Measurements from ENCODE around the gene PSME3IP1. TPM values are rescaled to one million over a fixed set of nuclear protein-coding genes. Genes with fewer than 3 reads are reported as not detected.
A peak's percentile ranks its signal among the peaks of the same experiment; 100 is the strongest.

Gene PSME3IP1
- total RNA-seq, 4 donors from 2014 or later: 64.7 to 96.3 (median 78.9) TPM

DNA sequence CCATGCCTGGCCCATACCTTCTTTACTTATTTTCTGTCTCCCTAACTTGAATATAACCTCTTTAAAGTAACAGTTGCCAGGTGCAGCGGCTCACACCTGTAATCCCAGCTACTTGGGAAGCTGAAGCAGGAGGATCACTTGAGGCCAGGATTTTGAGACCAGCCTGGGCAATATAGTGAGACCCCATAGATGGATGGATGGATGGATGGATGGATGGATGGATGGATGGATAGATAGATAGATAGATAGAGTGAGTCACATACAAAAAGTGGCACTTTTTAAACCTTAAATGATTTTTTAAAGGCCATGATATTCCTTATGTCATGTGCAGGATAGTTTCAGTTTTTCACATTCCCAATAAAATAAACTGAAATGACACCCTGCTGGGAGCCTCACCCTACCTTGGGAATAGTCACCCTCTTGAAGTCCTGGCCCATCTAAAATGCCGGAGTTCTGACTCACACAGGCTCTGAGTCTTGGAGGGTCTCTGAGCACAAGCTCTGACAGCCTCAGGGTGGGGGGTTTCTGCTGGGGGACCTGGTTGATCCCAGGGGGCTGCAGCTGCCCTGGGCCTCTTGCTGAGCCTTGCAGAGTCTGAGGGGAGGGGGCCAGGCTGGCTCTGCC is 67.3 kb downstream of the PSME3IP1 start:
- H3K4me3 ChIP-seq (replicated peaks in 1 of 3): no peak overlapping the region
- intact Hi-C loops (cut with DNase I): no loop called here
- no peak overlapping the region for H3K27ac ChIP-seq
- no peak for TF ChIP-seq POLR2A (IDR thresholded peaks at IDR 0.05)
- TF ChIP-seq, protein P1, sequence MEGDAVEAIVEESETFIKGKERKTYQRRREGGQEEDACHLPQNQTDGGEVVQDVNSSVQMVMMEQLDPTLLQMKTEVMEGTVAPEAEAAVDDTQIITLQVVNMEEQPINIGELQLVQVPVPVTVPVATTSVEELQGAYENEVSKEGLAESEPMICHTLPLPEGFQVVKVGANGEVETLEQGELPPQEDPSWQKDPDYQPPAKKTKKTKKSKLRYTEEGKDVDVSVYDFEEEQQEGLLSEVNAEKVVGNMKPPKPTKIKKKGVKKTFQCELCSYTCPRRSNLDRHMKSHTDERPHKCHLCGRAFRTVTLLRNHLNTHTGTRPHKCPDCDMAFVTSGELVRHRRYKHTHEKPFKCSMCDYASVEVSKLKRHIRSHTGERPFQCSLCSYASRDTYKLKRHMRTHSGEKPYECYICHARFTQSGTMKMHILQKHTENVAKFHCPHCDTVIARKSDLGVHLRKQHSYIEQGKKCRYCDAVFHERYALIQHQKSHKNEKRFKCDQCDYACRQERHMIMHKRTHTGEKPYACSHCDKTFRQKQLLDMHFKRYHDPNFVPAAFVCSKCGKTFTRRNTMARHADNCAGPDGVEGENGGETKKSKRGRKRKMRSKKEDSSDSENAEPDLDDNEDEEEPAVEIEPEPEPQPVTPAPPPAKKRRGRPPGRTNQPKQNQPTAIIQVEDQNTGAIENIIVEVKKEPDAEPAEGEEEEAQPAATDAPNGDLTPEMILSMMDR (IDR thresholded peaks at IDR 0.05): no peak
- H3K9me3 ChIP-seq: no peaks in the 10 kb centered on the region
- H3K36me3 ChIP-seq: peaks cover 0 to 21% of the 10 kb centered on the region in 2 donors
- H3K4me1 ChIP-seq: peaks cover 4 to 5% of the 10 kb centered on the region in 2 donors
- no peak for DNase-seq
- 100% methylated on average over 2 of the region's 2 CpGs for WGBS, 2 donors
- H3K27me3 ChIP-seq: no peaks in the 10 kb centered on the region

DNA sequence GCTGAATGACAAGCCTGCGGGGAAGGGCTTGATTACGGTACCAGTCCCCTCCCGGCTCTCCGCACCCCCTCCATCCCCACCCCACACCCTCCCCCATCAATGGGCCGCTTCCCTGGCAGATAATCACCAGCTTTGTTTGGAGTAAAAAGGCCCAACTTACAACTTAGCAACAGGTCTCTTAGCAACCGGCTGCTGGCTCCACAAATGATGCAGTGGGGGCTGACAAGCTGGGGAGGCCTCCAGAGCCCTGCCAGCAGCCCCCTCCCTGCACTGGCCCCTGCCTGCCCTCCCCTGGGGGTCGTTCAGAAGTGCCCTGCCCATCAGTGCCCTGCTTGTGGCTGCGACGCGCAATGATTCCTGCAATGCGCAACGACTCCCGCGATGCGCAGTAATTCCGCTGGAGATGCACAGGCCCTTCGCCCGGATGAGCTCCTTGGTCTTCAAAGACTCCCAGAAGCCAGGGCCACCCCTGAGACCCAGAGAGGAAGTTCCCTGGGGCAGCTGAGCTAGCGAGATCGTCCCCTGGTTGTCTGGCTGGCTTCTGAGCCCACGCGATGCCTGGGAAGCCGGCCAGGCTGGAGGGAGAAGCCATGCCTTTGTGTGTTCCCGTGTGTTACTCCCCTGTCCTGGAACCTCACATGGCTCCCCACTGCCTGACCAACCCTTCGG is 70.2 kb downstream of the PSME3IP1 start:
- Histone ChIP-seq H3K4me3 (replicated peaks in 1 of 3) (no peak overlapping the region), H3K27me3 (no peaks in the 10 kb centered on the region), H3K36me3 (peaks cover 0 to 12% of the 10 kb centered on the region in 2 donors), H3K27ac (peak overlapping the region in 1 of 3 donors; percentile 12), H3K4me1 (peaks cover 16 to 20% of the 10 kb centered on the region in 2 donors), H3K9me3 (no peaks in the 10 kb centered on the region)
- intact Hi-C loops (cut with DNase I): no loop called here
- TF ChIP-seq POLR2A (IDR thresholded peaks at IDR 0.05): no peak
- TF ChIP-seq, protein P1 (IDR thresholded peaks at IDR 0.05): no peak
- DNase-seq: peak; percentile 62 to 78
- WGBS, 2 donors: 40 to 69% methylated on average over 25 of the region's 25 CpGs

DNA sequence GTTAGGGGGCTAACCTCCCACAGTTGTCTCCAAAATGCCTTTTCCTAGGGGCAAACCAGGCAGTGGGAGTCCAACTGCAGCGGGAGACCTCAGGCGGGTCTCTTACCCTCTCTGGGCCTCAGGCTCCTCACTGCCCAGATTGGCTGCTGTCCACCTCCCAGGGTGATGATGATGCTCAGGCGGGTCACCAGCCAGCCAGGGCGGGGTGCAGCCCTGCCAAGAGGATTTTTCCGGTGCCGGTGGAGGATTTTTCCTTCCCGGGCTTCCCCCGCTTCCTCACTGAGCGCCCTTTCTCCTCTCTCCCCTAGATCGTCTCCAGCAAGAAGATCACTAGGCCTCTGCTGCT is 70.7 kb downstream of the PSME3IP1 start:
- no peak for DNase-seq

DNA sequence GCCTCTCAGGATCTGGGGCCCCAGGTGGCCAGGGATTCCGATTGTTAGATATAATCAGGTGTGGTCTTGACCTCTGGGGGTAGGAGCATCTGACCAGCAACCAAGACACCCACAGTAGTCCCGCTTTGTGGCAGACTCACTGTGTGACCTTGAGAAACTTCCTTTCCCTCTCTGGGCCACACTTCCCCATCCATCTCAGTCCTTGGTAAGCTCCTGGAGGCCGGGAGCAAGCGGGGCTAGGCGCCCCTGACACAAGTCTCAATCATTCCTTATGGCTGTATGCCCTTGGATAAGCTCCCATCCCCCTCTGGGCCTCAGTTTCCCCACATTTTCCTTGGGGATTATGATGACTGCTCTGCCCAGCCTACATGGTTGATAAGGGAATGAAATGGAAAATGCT is 72.2 kb downstream of the PSME3IP1 start:
- Histone ChIP-seq H3K27ac (peak overlapping the region in 1 of 3 donors; percentile 22), H3K36me3 (peaks cover 0 to 5% of the 10 kb centered on the region in 2 donors), H3K4me3 (replicated peaks in 1 of 3) (no peak overlapping the region), H3K4me1 (peaks cover 16 to 20% of the 10 kb centered on the region in 2 donors), H3K9me3 (no peaks in the 10 kb centered on the region), H3K27me3 (no peaks in the 10 kb centered on the region)
- WGBS, 2 donors: 91 to 95% methylated on average over 5 of the region's 5 CpGs
- intact Hi-C loops (cut with DNase I): no loop called here
- TF ChIP-seq POLR2A (IDR thresholded peaks at IDR 0.05): no peak
- TF ChIP-seq, protein P1 (IDR thresholded peaks at IDR 0.05): no peak
- no peak for DNase-seq

More for the DNA sequence above, 70.7 kb downstream of the PSME3IP1 start:
- 53 to 63% methylated on average over 9 of the region's 10 CpGs for WGBS, 2 donors
- H3K27ac ChIP-seq: no peak overlapping the region
- intact Hi-C loops (cut with DNase I): no loop called here
- H3K27me3 ChIP-seq: no peaks in the 10 kb centered on the region
- peaks cover 16 to 20% of the 10 kb centered on the region in 2 donors for H3K4me1 ChIP-seq
- peaks cover 0 to 12% of the 10 kb centered on the region in 2 donors for H3K36me3 ChIP-seq
- H3K9me3 ChIP-seq: no peaks in the 10 kb centered on the region
- no peak overlapping the region for H3K4me3 ChIP-seq (replicated peaks in 1 of 3)
- TF ChIP-seq, protein P1 (IDR thresholded peaks at IDR 0.05): no peak
- TF ChIP-seq POLR2A (IDR thresholded peaks at IDR 0.05): no peak

DNA sequence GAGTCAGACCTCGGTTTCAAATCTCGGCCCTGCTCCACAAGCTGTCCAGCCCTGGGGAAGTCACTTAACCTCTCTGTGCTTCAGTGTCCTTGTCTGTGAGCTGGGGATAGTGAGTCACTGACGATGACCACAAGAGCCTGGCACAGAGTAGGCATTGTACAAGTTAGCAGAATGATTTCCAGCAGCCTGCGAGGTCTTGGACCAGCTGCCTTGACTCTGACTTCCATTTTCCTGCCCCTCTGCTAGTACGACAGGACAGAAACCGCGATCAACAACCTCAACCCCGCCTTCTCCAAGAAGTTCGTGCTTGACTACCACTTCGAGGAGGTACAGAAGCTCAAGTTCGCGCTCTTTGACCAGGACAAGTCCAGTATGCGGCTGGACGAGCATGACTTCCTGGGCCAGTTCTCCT is 72.8 kb downstream of the PSME3IP1 start:
- peaks cover 0 to 5% of the 10 kb centered on the region in 2 donors for H3K36me3 ChIP-seq
- no peaks in the 10 kb centered on the region for H3K27me3 ChIP-seq
- intact Hi-C loops (cut with DNase I): no loop called here
- no peaks in the 10 kb centered on the region for H3K9me3 ChIP-seq
- no peak overlapping the region for H3K4me3 ChIP-seq (replicated peaks in 1 of 3)
- peaks cover 16 to 20% of the 10 kb centered on the region in 2 donors for H3K4me1 ChIP-seq
- 35 to 50% methylated on average over 14 of the region's 14 CpGs for WGBS, 2 donors
- peak overlapping the region; percentile 11 to 23 (median 22) for H3K27ac ChIP-seq
- DNase-seq: peak; percentile 82 to 83
- TF ChIP-seq POLR2A (IDR thresholded peaks at IDR 0.05): peak in 1 of 2 donors; percentile 28
- TF ChIP-seq, protein P1 (IDR thresholded peaks at IDR 0.05): no peak
